Gastrocnemius medialis (tissue), 4 donors: ENCODE results near the gene SPECC1L.

Experiments used
- POLR2A ChIP-seq, 2 donors: fragments of 450-650 bp; IDR thresholded peaks; one replicate each; pipeline ENCODE4 v1.6.1; 2017; ENCODE audit warnings: antibody characterized with exemption in 2 of 2, mild to moderate bottlenecking in 2 of 2, moderate library complexity in 2 of 2
- TF ChIP-seq, protein P1 (sequence below), 5 experiments: fragments of 450-650 bp in 3 of 5; fragments of 200-600 bp in 2 of 5; sonication (generic) in 2 of 5; IDR thresholded peaks in 4 of 5; conservative IDR thresholded peaks in 1 of 5; 1 replicate in 4 of 5; 2 replicates in 1 of 5; pipeline ENCODE4 v1.5.1; 2016 to 2019; ENCODE audit warnings: antibody characterized with exemption in 5 of 5, mild to moderate bottlenecking in 3 of 5, moderate library complexity in 3 of 5

DNA sequence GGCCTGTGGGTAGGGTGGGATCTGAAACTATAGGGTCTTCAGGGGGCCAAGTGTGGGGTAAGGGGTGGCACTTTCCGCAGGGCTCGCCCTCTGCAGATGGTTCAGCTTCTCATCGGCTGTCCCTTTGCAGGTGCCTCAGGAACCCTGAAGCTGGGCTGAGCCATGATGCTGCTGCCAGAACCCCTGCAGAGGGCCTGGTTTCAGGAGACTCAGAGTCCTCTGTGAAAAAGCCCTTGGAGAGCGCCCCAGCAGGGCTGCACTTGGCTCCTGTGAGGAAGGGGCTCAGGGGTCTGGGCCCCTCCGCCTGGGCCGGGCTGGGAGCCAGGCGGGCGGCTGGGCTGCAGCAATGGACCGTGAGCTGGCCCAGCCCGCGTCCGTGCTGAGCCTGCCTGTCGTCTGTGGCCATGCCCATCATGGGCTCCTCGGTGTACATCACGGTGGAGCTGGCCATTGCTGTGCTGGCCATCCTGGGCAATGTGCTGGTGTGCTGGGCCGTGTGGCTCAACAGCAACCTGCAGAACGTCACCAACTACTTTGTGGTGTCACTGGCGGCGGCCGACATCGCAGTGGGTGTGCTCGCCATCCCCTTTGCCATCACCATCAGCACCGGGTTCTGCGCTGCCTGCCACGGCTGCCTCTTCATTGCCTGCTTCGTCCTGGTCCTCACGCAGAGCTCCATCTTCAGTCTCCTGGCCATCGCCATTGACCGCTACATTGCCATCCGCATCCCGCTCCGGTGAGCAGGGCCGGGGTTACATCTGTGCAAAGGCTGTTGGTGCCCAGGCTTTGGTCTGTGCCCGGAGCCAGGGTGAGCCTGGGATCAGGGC, 162.6 kb downstream of the SPECC1L start:
- TF ChIP-seq, protein P1, sequence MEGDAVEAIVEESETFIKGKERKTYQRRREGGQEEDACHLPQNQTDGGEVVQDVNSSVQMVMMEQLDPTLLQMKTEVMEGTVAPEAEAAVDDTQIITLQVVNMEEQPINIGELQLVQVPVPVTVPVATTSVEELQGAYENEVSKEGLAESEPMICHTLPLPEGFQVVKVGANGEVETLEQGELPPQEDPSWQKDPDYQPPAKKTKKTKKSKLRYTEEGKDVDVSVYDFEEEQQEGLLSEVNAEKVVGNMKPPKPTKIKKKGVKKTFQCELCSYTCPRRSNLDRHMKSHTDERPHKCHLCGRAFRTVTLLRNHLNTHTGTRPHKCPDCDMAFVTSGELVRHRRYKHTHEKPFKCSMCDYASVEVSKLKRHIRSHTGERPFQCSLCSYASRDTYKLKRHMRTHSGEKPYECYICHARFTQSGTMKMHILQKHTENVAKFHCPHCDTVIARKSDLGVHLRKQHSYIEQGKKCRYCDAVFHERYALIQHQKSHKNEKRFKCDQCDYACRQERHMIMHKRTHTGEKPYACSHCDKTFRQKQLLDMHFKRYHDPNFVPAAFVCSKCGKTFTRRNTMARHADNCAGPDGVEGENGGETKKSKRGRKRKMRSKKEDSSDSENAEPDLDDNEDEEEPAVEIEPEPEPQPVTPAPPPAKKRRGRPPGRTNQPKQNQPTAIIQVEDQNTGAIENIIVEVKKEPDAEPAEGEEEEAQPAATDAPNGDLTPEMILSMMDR (IDR thresholded peaks at IDR 0.05 in 4 of 5, conservative IDR thresholded peaks at IDR 0.05 in 1 of 5) = no peak
- no peak for TF ChIP-seq POLR2A (IDR thresholded peaks at IDR 0.05)
